ENCODE measurements around the gene ATP2B3. TPM values are rescaled to one million over a fixed set of nuclear protein-coding genes. Genes with fewer than 3 reads are reported as not detected.

The ATP2B3 gene
- total and polyA plus RNA-seq, 10 of the 15 experiments (the other 5 are each of a cell fraction or from before 2014, with no cell fraction given) = 0.01 TPM; not detected in 9

- no peak for ATAC-seq
- SMC1A ChIA-PET (ENCODE audit: uncharacterized antibody, unreplicated experiment) = no interaction called here
- H2AFZ ChIP-seq (ENCODE audit: control insufficient read depth, low read depth, low read length) = no peak overlapping the region
- H3K79me2 ChIP-seq (ENCODE audit: control insufficient read depth, insufficient read depth, low read length) = no peaks in the 10 kb centered on the region
- WGBS (ENCODE audit: insufficient coverage, insufficient replicate concordance, low lambda C conversion rate, missing lambda C conversion rate) = 69% methylated on average over 7 of the region's 7 CpGs
- BruUV-seq (replicated peaks) = no TSS peak
- RAD21 ChIA-PET (ENCODE audit: unreplicated experiment) = no interaction called here
- H3K4me2 ChIP-seq (ENCODE audit: control insufficient read depth, insufficient read depth) = no peak overlapping the region
- POLR2A ChIA-PET = no interaction called here
- H3K27ac ChIP-seq (ENCODE audit: control insufficient read depth, insufficient read depth) = no peak overlapping the region
- no peaks in the 10 kb centered on the region; the same call in 2 of the 3 replicates for H3K9me3 ChIP-seq (replicated peaks; ENCODE audit: control insufficient read depth, insufficient read depth, low read length)
- no peaks in the 10 kb centered on the region for H3K4me1 ChIP-seq (ENCODE audit: control insufficient read depth, insufficient read depth, low read length)
- in situ Hi-C loops (cut with MboI) = no loop called here
- TF ChIP-seq CHD1 (IDR thresholded peaks at IDR 0.05; ENCODE audit: low read depth, low read length) (no peak), STAT1 (conservative IDR thresholded peaks at IDR 0.05) (no peak), USF1 (IDR thresholded peaks at IDR 0.05; ENCODE audit: borderline replicate concordance, extremely low read length, insufficient read depth, low read depth, low read length) (no peak), RELB (IDR thresholded peaks at IDR 0.05; ENCODE audit: low read depth) (no peak), LARP7 (IDR thresholded peaks at IDR 0.05) (no peak), RAD21 (IDR thresholded peaks at IDR 0.05; ENCODE audit: insufficient read depth, low read depth, low read length) (no peak), BACH1 (IDR thresholded peaks at IDR 0.05; ENCODE audit: borderline replicate concordance) (no peak), CTCF (IDR thresholded peaks at IDR 0.05 in 2 of 3, conservative IDR thresholded peaks at IDR 0.05 in 1 of 3; ENCODE audit: control insufficient read depth in 2 of 3, extremely low read depth in 1 of 3, insufficient read depth in 1 of 3, low read depth in 3 of 3, low read length in 3 of 3) (no peak), ZNF592 (IDR thresholded peaks at IDR 0.05) (no peak)
- CTCF ChIA-PET = no interaction called here
- H3K9ac ChIP-seq (ENCODE audit: control insufficient read depth, insufficient read depth, low read length) = no peak overlapping the region
- H3K4me3 ChIP-seq = no peak overlapping the region
- intact Hi-C loops (cut with micrococcal nuclease; ENCODE audit: unreplicated experiment) = no loop called here
- no peaks in the 10 kb centered on the region for H3K27me3 ChIP-seq (replicated peaks in 1 of 2; ENCODE audit: control insufficient read depth in 2 of 2, insufficient read depth in 2 of 2, low read length in 1 of 2)
- no peaks in the 10 kb centered on the region for H4K20me1 ChIP-seq (ENCODE audit: control insufficient read depth, insufficient read depth)
- FAIRE-seq = no peak
- no peaks in the 10 kb centered on the region for H3K36me3 ChIP-seq (ENCODE audit: control insufficient read depth in 2 of 2, insufficient read depth in 2 of 2, low read length in 1 of 2)
- no peak for DNase-seq (ENCODE audit: low read depth, low spot score)
Measured at GRCh38 chrX:153498453-153498852, 19.0 kb upstream of the ATP2B3 start.

Data from GM12878 (cell line).